RWPE2 (cell line): ENCODE data around the gene GID8.

Source experiments
- ATAC-seq: fragments of 200-7000 bp; cut with Tn5 transposase; 3 replicates; pipeline ENCODE4 v1.9.1; 2021; ENCODE audit warnings: low read depth
- DNase-seq: peaks from one replicate; pipeline ENCODE4 v3.0.0-alpha.2; 2020; ENCODE audit warnings: low spot score
- H3K27ac ChIP-seq: fragments of 450-650 bp; 2 replicates; pipeline ENCODE4 v1.5.1; 2017; ENCODE audit warnings: mild to moderate bottlenecking; ENCODE audit not compliant: poor library complexity, severe bottlenecking
- H3K27me3 ChIP-seq: fragments of 250-450 bp; sonication (Bioruptor Pico); 2 replicates; pipeline ENCODE4 v1.5.1; 2021; ENCODE audit warnings: mild to moderate bottlenecking, moderate library complexity; ENCODE audit not compliant: insufficient read depth, poor library complexity, severe bottlenecking
- H3K36me3 ChIP-seq: fragments of 250-450 bp; sonication (Bioruptor Pico); 2 replicates; pipeline ENCODE4 v1.5.1; 2020; ENCODE audit warnings: low read depth, mild to moderate bottlenecking, moderate library complexity
- H3K4me1 ChIP-seq: fragments of 250-450 bp; sonication (Bioruptor Pico); 2 replicates; pipeline ENCODE4 v1.5.1; 2021; ENCODE audit warnings: mild to moderate bottlenecking, moderate library complexity; ENCODE audit not compliant: insufficient read depth, poor library complexity, severe bottlenecking
- H3K4me3 ChIP-seq: fragments of 250-450 bp; sonication (Bioruptor Pico); 2 replicates; pipeline ENCODE4 v1.5.1; 2021; ENCODE audit warnings: mild to moderate bottlenecking, moderate library complexity; ENCODE audit not compliant: severe bottlenecking
- H3K9me3 ChIP-seq: fragments of 250-450 bp; sonication (Bioruptor Pico); 2 replicates; pipeline ENCODE4 v1.5.1; 2021; ENCODE audit warnings: mild to moderate bottlenecking, moderate library complexity; ENCODE audit not compliant: severe bottlenecking
- TF ChIP-seq, protein P1 (sequence below): fragments of 450-650 bp; IDR thresholded peaks from one replicate; pipeline ENCODE4 v1.5.1; 2017; ENCODE audit warnings: mild to moderate bottlenecking, moderate library complexity; ENCODE audit not compliant: poor library complexity, severe bottlenecking

The GID8 gene

DNA sequence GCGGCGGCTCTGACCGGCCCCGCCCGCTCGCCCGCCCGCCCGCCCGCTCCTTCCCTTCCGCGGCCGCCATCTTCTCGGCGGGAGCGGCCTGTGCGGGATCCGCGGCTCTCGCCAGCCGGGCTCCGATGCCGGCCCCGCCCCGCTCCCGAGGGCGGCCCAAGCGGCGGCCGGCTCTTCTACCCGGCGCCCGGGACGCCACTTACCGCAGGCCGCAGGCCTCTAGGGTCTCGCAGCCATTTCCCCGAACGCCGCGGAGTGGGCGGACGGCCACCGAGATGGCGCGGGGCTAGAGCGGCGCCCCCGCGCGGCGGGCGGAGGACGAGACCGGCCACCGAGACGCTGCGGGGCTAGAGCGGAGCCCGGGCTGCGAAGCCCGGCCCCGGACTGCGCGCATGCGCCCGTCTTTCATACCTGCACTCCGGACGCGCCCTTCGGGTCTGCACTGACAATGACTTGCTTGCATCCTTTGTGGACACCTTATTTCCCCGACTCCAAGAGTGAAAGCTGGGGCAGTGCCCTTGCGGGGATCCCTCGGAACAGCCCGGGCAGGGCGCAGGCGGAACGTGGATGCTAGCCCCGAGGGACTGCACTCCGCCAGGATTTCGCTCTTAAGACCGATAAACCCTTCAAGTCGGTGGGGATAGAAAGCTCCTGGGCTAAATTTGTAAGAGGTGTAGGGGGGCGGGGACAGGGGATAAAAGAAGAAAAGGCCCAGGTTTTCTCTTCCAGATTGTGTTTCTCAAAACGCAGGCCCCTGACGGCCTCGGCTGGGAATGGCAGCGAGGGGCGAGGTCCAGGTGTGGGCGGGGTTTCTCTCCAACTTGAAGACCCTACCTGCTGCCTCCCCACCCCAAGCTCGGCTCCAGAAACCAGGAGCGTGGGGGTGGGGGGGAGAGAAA is 11.5 kb upstream of the GID8 start, which contains the start of gene DIDO1:
TSS of gene DIDO1 (minus strand) at position 277 of the 899 bp plus-strand sequence.
- ATAC-seq = peak; percentile 71
- peak; percentile 99 for DNase-seq
- Histone ChIP-seq H3K4me1 (peaks cover 40% of the 10 kb centered on the region), H3K36me3 (peaks cover 13% of the 10 kb centered on the region), H3K4me3 (peak within 1 kb of the TSS; percentile 88), H3K27ac (peak within 1 kb of the TSS; percentile 82), H3K27me3 (no peaks in the 10 kb centered on the region), H3K9me3 (no peaks in the 10 kb centered on the region)
- TF ChIP-seq, protein P1, sequence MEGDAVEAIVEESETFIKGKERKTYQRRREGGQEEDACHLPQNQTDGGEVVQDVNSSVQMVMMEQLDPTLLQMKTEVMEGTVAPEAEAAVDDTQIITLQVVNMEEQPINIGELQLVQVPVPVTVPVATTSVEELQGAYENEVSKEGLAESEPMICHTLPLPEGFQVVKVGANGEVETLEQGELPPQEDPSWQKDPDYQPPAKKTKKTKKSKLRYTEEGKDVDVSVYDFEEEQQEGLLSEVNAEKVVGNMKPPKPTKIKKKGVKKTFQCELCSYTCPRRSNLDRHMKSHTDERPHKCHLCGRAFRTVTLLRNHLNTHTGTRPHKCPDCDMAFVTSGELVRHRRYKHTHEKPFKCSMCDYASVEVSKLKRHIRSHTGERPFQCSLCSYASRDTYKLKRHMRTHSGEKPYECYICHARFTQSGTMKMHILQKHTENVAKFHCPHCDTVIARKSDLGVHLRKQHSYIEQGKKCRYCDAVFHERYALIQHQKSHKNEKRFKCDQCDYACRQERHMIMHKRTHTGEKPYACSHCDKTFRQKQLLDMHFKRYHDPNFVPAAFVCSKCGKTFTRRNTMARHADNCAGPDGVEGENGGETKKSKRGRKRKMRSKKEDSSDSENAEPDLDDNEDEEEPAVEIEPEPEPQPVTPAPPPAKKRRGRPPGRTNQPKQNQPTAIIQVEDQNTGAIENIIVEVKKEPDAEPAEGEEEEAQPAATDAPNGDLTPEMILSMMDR = peak; percentile 94

DNA sequence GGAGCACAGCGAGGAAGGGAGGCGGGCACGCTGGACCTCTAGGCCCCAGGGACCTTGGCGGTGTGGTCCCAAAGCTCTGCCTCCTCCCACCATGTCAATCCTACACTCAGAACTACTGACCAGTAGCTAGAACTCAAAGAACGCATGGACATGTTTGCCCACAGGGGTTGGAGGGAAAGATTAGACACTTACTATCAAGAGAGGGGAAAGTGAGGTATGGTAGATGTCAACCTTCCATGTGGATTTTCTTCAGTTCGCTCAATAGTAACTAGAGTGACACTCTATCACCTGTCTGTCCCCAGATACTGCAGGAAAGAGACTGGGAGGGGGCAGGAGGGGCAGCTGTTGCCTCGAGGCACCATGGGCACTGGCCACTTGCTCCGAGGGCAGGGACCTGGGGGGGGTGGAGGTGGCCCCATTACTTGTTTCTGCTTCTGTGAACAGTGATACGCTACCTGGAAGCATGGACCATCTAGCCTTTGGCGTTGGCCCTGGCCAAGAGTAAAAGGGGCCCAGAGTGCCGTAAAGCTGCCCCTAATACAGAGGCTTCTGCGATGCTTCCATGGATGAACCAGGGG is 10.7 kb upstream of the GID8 start:
- peak overlapping the region; percentile 82 for H3K27ac ChIP-seq

DNA sequence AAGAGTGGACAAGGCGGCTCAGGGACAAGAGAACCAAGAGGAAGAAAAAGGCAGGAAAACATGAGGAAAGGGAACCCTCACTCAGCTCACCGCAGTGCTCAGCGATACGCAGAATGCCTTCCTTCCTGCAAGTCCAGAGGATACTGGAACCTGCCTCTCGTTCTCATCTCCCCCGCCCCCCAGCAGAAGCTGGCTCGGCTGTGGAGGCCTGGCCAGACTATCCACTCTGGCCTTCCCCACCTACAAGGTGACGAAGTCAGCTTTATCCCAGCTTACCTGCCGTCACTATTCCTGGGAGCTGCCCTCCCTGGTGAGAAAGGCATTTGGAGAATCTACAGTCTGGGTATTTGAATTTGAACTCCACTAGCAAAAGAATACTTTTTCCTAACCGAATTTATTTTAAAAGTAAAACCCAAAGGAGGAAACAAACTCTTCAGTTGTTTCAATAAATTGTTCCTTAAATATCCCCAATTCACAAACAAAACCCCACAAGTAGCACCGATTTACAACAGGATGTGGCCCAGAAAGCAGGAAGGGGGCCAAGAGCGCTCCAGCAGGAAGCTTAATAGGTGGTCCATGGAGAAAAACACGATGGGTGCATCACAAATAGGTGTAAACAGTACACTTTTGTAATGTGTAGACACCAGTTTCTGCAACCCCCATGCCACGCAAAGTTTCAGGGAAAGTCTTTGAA is 9.6 kb upstream of the GID8 start:
- DNase-seq (peak; percentile 74), ATAC-seq (no peak)
- no peaks in the 10 kb centered on the region for H3K9me3 ChIP-seq
- H3K4me3 ChIP-seq = peak overlapping the region; percentile 24
- H3K27ac ChIP-seq = peak overlapping the region; percentile 82
- no peaks in the 10 kb centered on the region for H3K27me3 ChIP-seq
- TF ChIP-seq, protein P1 = no peak
- H3K36me3 ChIP-seq = peaks cover 23% of the 10 kb centered on the region
- H3K4me1 ChIP-seq = peaks cover 34% of the 10 kb centered on the region

More for the DNA sequence above, 10.7 kb upstream of the GID8 start:
- Histone ChIP-seq H3K9me3 (no peaks in the 10 kb centered on the region), H3K36me3 (peaks cover 16% of the 10 kb centered on the region), H3K4me1 (peaks cover 40% of the 10 kb centered on the region), H3K4me3 (peak overlapping the region; percentile 88), H3K27me3 (no peaks in the 10 kb centered on the region)
- TF ChIP-seq, protein P1 = no peak
- peak; percentile 72 for DNase-seq
- no peak for ATAC-seq

DNA sequence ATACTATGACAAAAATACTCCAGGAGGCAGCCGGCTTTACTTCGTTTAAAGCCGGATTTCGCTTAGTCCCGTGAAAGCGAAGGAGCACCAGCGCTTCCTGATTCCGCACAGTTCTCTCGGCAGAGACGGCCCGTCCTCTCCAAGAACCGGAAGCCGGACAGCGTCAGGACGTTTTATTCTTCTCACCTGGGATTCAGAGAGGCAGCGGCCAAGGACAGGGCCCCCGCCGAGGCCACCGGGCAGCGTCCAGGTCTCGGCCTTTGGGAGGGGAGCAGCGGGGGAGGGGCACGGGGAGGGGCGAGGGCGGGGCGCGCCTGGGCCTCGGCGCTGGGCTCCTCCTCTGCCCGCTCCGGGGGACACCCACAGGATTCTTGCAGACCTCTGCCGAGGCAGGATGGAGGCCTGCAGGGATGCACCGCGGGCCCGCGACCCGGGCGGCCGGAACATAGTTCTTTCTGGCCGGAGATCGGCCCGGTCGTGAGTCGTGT is 8.9 kb upstream of the GID8 start:
- DNase-seq (peak; percentile 94), ATAC-seq (peak; percentile 59)
- peak overlapping the region; percentile 82 for H3K27ac ChIP-seq
- no peaks in the 10 kb centered on the region for H3K27me3 ChIP-seq
- no peaks in the 10 kb centered on the region for H3K9me3 ChIP-seq
- H3K4me1 ChIP-seq = peaks cover 27% of the 10 kb centered on the region
- TF ChIP-seq, protein P1 = no peak
- H3K4me3 ChIP-seq = peak overlapping the region; percentile 24
- peaks cover 30% of the 10 kb centered on the region for H3K36me3 ChIP-seq
